ENCODE data around the gene PCDHGB1.
"Not testable (repeated sequence)": the region's sequence is repeated elsewhere in the genome, so short reads cannot be mapped to it uniquely, and the experiment has no call there.

PCDHGB1 gene

GRCh38 chr5:141349917-141350619 lies at the start of gene PCDHGB1:
Gene PCDHGB1 (plus strand): TSS chr5:141350099. CDS start chr5:141350261, 162 bp downstream.
- DNase-seq: peak in 1 of 2 experiments; percentile 8

- DNase-seq: no peak
Measured at GRCh38 chr5:141303756-141304155, 46.1 kb upstream of the PCDHGB1 start, which contains the start of gene SLC25A2. Gene SLC25A2 (minus strand): TSS chr5:141304049. CDS start chr5:141303865, 184 bp downstream.

- DNase-seq: no peak
Measured at GRCh38 chr5:141306630-141307029, 43.3 kb upstream of the PCDHGB1 start.

GRCh38 chr5:141313711-141314110 lies 36.2 kb upstream of the PCDHGB1 start:
- no peak for DNase-seq

GRCh38 chr5:141316963-141317362 lies 32.9 kb upstream of the PCDHGB1 start:
- DNase-seq: not testable (repeated sequence)

GRCh38 chr5:141319202-141319601 lies 30.7 kb upstream of the PCDHGB1 start:
- DNase-seq: no peak

GRCh38 chr5:141319699-141320098 lies 30.2 kb upstream of the PCDHGB1 start:
- no peak for DNase-seq

GRCh38 chr5:141320225-141321169 lies 29.4 kb upstream of the PCDHGB1 start, which contains the start of gene TAF7:
Gene TAF7 (minus strand): TSS chr5:141320784. CDS start chr5:141320044, 740 bp downstream.
- DNase-seq: peak; percentile 89

GRCh38 chr5:141322261-141322660 lies 27.6 kb upstream of the PCDHGB1 start:
- no peak for DNase-seq

- DNase-seq: peak; percentile 60 to 64
Measured at GRCh38 chr5:141326088-141326854, 23.6 kb upstream of the PCDHGB1 start.

- DNase-seq: no peak
Measured at GRCh38 chr5:141328231-141328630, 21.7 kb upstream of the PCDHGB1 start.

- peak; percentile 16 to 20 for DNase-seq
Measured at GRCh38 chr5:141330299-141331080, 19.4 kb upstream of the PCDHGB1 start, which contains the start of gene PCDHGA1. Gene PCDHGA1 (plus strand): TSS chr5:141330514.

- DNase-seq: not testable (repeated sequence)
Measured at GRCh38 chr5:141332571-141332970, 17.3 kb upstream of the PCDHGB1 start.

GRCh38 chr5:141338538-141339306 lies 11.2 kb upstream of the PCDHGB1 start, which contains the start of gene PCDHGA2:
Gene PCDHGA2 (plus strand): TSS chr5:141338760.
- DNase-seq: no peak

- DNase-seq: not testable (repeated sequence)
Measured at GRCh38 chr5:141340781-141341354, 9.0 kb upstream of the PCDHGB1 start.

- no peak for DNase-seq
Measured at GRCh38 chr5:141342773-141343172, 7.1 kb upstream of the PCDHGB1 start.

GRCh38 chr5:141343242-141343952 lies 6.5 kb upstream of the PCDHGB1 start, which contains the start of gene PCDHGA3:
Gene PCDHGA3 (plus strand): TSS chr5:141343829. CDS start chr5:141344034, 205 bp downstream.
- DNase-seq: no peak

GRCh38 chr5:141343953-141344463 lies 5.9 kb upstream of the PCDHGB1 start:
- no peak for DNase-seq

- no peak for DNase-seq
Measured at GRCh38 chr5:141345327-141345726, 4.6 kb upstream of the PCDHGB1 start.

Measured in activated CD4-positive, alpha-beta T cell treated with anti-CD3 and anti-CD28 coated beads, Interleukin-2, amount 50 U/mL, for 4 hours (primary cell).